Stimulated activated naive B cell treated with anti-CD40 and anti-IgM and Interleukin-4, amounts not matched to agents 10 μg/mL and 1 μg/mL and 100 μg/mL, for 72 hours (primary cell): ENCODE results near the gene KRTAP5-11.
"Not testable (repeated sequence)": the region's sequence is repeated elsewhere in the genome, so short reads cannot be mapped to it uniquely, and the experiment has no call there.

ENCODE experiments used
- ATAC-seq, 2 donors: fragments of 150-1000 bp; cut with Tn5 transposase; replicated peaks; 2 replicates each; pipeline ENCODE4 v1.10.0; 2021; ENCODE audit warnings: moderate library complexity in 1 of 2
- DNase-seq: peaks from one replicate; pipeline ENCODE4 v3.0.0; 2021
- H3K27ac Mint-ChIP-seq: one replicate; pipeline ENCODE4 v1.8.0; 2022; ENCODE audit warnings: mild to moderate bottlenecking, mixed read lengths
- H3K27me3 Mint-ChIP-seq, 2 donors: one replicate each; pipeline ENCODE4 v1.8.0; 2022; ENCODE audit warnings: mixed read lengths in 2 of 2
- H3K36me3 Mint-ChIP-seq, 2 donors: one replicate each; pipeline ENCODE4 v1.8.0; 2022; ENCODE audit warnings: mixed read lengths in 2 of 2, mild to moderate bottlenecking in 1 of 2
- H3K4me1 Mint-ChIP-seq, 2 donors: one replicate each; pipeline ENCODE4 v1.8.0; 2022; ENCODE audit warnings: mixed read lengths in 2 of 2, mild to moderate bottlenecking in 1 of 2
- H3K4me3 Mint-ChIP-seq, 2 donors: one replicate each; pipeline ENCODE4 v1.8.0; 2022; ENCODE audit warnings: mild to moderate bottlenecking in 2 of 2, mixed read lengths in 2 of 2, moderate library complexity in 1 of 2
- H3K9me3 Mint-ChIP-seq, 2 donors: one replicate each; pipeline ENCODE4 v1.8.0; 2022; ENCODE audit warnings: mixed read lengths in 2 of 2, mild to moderate bottlenecking in 1 of 2

Gene KRTAP5-11

DNA sequence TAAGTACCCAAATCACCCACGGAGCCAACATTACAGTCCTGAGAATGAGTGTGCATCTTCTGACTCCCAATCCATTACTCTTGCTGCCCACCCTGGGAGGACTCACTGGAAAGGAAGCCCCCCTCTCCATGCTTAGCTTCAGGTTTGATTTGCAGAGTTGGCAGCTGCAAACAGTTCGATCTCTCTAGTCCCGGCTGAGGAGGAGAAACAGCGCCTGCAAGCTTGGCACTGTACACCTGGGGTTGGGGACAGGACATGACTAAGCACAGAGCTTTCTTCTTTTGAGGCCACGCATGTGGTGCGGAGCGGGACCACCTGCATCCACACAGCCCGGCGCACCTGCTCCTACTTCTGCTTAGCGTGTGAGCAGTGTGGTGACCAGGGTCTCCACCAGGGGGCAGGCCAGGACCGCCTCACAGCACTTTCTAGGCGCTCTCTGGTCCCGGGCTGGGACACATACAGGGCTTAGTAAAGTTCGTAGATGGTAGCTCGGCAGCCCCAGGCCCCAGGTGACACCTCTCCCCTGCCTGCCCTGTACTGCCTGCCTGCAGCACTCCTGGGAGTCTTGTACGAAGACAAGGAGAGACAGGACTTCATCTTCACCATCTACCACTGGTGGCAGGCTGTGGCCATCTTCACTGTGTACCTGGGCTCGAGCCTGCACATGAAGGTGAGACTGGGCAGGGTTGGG, 22.3 kb upstream of the KRTAP5-11 start:
- peak; percentile 33 for DNase-seq
- not testable (repeated sequence) for H3K9me3 Mint-ChIP-seq, H3K4me3 Mint-ChIP-seq, ATAC-seq, H3K36me3 Mint-ChIP-seq
- Mint-ChIP-seq H3K27me3 (peaks cover 59 to 74% of the 10 kb centered on the region in 2 donors), H3K27ac (peak overlapping the region; percentile 51), H3K4me1 (peaks cover 15 to 20% of the 10 kb centered on the region in 2 donors)

DNA sequence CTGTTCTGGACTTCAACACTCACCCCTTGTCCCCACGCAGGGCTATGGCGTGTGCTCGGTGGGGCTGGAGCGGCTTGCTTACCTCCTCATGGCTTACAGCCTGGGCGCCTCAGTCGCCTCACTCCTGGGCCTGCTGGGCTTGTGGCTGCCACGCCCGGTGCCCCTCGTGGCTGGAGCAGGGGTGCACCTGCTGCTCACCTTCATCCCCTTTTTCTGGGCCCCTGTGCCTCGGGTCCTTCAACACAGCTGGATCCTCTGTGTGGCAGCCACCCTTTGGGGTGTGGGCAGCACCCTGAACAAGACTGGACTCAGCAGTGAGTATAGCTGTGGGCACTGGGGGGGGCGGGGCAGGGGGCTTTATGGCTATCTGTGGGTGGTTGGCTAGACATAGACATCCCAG, 20.5 kb upstream of the KRTAP5-11 start:
- DNase-seq, H3K4me3 Mint-ChIP-seq, H3K27ac Mint-ChIP-seq, H3K36me3 Mint-ChIP-seq, H3K9me3 Mint-ChIP-seq, ATAC-seq: not testable (repeated sequence)
- Mint-ChIP-seq H3K4me1 (peaks cover 15 to 20% of the 10 kb centered on the region in 2 donors), H3K27me3 (peaks cover 56 to 63% of the 10 kb centered on the region in 2 donors)

DNA sequence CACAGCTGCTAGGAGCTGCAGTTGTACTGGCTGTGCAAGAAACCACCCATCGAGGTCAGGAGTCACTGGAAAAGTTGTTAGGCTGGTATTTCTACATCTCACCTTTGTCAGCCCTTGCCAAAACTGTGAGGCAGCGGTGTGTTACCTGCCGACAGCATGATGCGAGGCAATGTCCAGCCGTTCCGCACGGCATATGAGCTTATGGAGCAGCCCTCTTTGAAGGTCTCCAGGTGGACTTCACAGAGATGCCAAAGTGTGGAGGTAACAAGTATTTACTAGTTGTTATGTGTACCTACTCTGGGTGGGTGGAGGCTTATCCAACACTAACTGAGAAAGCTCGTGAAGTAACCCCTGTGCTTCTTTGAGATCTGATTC, 6.9 kb upstream of the KRTAP5-11 start:
- not testable (repeated sequence) for ATAC-seq, H3K36me3 Mint-ChIP-seq, H3K27ac Mint-ChIP-seq, DNase-seq, H3K4me3 Mint-ChIP-seq, H3K9me3 Mint-ChIP-seq, H3K4me1 Mint-ChIP-seq
- peaks cover 7 to 16% of the 10 kb centered on the region in 2 donors for H3K27me3 Mint-ChIP-seq

DNA sequence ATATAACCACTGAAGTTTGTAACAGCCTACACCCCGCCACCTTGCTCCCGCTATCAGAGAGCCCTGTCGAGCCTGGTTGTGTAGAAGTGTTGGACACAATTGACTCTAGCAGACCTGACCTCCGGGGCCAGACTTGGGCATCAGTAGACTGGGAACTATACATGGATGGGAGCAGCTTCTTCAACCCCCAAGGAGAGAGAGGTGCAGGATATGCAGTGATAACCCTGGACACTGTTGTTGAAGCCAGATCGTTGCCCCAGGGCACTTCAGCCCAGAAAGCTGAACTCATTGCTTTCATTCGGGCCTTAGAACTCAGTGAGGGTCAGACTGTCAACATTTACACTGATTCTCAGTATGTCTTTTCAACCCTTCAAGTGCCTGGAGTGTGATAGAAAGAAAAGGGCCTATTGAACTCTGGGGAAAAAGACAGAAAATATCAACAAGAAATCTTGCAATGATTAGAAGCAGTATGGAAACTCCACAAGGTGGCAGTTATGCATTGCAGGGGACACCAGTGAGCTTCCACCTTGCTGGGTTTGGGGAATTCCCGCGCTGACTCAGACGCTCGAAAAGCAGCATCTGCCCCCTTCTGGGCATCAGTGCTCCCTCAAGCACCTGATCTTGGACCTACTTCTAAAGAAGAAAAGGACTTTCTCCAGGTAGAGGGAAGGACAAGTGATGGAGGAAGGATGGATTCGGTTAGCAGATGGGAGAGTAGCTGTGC, 6.3 kb upstream of the KRTAP5-11 start:
- not testable (repeated sequence) for H3K36me3 Mint-ChIP-seq, H3K4me1 Mint-ChIP-seq, H3K9me3 Mint-ChIP-seq, H3K4me3 Mint-ChIP-seq, ATAC-seq, H3K27ac Mint-ChIP-seq
- peaks cover 13 to 20% of the 10 kb centered on the region in 2 donors for H3K27me3 Mint-ChIP-seq
- DNase-seq, result peak; percentile 65

DNA sequence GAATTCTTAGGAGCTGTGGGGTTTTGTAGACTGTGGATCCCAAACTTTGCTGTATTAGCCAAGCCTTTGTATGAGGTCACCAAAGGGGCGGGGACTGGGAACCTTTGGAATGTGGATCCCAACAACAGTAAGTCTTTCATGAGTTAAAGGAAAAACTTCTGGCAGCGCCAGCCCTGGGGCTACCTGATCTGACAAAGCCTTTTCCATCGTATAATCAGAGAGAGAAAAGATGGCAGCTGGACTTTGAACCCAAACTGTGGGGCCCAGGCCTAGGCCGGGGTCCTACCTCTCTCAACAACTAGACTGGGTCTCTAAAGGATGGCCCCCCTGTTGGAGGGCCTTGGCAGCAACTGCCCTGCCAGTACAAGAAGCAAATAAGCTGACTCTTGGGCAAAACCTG, 5.6 kb upstream of the KRTAP5-11 start:
- H3K9me3 Mint-ChIP-seq, ATAC-seq, H3K36me3 Mint-ChIP-seq, DNase-seq, H3K4me3 Mint-ChIP-seq, H3K27ac Mint-ChIP-seq, H3K4me1 Mint-ChIP-seq: not testable (repeated sequence)
- peaks cover 18% of the 10 kb centered on the region in 2 donors for H3K27me3 Mint-ChIP-seq

DNA sequence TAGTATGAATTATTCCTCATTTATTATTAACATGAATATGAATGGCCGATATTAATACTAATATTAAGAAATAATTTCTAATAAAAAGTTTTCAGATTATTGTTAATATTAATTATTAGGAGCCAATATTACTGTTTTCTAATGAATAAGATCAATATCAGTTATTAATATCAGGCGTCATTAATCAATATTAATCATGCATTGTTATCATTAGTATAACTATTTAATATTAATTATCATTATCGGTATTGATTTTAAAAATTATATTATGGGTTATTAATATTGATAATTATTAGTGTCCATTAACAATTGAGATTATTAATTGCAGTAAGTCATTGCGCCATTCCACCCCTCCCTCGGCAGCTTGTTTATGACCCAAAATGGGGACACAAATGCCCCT, 3.0 kb upstream of the KRTAP5-11 start:
- H3K4me1 Mint-ChIP-seq, H3K9me3 Mint-ChIP-seq, H3K27ac Mint-ChIP-seq, H3K4me3 Mint-ChIP-seq, ATAC-seq, DNase-seq, H3K36me3 Mint-ChIP-seq: not testable (repeated sequence)
- peaks cover 34 to 41% of the 10 kb centered on the region in 2 donors for H3K27me3 Mint-ChIP-seq

DNA sequence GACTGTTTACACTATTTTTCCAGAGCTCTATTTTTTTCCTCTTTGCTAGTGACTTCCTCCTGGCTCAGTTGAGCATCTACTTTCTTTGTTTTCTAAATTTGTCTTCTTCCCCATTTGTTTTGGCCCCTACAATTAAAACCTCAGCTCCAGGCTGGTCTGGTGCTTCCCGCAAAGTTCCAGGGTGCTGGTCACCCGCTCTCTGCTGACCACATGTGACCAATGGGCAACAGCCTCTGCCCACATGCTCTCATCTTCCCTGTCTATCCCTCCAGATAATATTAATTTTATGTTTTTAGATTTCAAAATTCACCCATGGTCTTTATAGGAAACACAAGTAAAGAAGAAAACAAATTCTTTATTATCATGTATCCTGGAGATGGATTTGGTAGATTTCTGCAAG, 294 bp upstream of the KRTAP5-11 start:
- H3K36me3 Mint-ChIP-seq, H3K27ac Mint-ChIP-seq: not testable (repeated sequence)

DNA sequence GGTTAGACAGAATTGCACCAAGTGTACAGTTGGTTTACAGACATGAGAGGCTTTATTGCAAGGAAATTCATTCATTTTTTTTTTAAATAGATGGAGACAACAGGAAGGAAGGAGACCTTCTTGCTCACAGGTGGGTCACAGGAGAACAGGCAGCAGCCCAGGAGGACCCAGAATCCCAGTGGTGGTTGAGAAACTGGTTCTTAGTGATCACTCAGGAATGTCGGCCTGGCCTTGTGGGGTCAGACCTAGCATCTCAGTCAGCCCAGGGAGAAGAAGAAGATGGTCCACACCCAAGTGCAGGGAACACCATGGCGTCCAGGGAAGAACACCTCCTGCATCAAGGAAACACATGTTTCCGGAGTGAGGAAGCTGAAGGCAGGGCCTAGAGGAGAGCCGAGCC, 849 bp downstream of the KRTAP5-11 start:
- H3K27me3 Mint-ChIP-seq, result peaks cover 40 to 49% of the 10 kb centered on the region in 2 donors
- H3K4me3 Mint-ChIP-seq, result no peak overlapping the region
- no peak for DNase-seq
- no peak overlapping the region for H3K27ac Mint-ChIP-seq
- H3K36me3 Mint-ChIP-seq, result no peaks in the 10 kb centered on the region
- H3K9me3 Mint-ChIP-seq, result no peaks in the 10 kb centered on the region
- ATAC-seq, result no peak
- H3K4me1 Mint-ChIP-seq, result peaks cover 3 to 7% of the 10 kb centered on the region in 2 donors

More for the DNA sequence above, 294 bp upstream of the KRTAP5-11 start:
- not testable (repeated sequence) for H3K4me1 Mint-ChIP-seq, H3K4me3 Mint-ChIP-seq, ATAC-seq, DNase-seq, H3K9me3 Mint-ChIP-seq
- peaks cover 40 to 49% of the 10 kb centered on the region in 2 donors for H3K27me3 Mint-ChIP-seq

DNA sequence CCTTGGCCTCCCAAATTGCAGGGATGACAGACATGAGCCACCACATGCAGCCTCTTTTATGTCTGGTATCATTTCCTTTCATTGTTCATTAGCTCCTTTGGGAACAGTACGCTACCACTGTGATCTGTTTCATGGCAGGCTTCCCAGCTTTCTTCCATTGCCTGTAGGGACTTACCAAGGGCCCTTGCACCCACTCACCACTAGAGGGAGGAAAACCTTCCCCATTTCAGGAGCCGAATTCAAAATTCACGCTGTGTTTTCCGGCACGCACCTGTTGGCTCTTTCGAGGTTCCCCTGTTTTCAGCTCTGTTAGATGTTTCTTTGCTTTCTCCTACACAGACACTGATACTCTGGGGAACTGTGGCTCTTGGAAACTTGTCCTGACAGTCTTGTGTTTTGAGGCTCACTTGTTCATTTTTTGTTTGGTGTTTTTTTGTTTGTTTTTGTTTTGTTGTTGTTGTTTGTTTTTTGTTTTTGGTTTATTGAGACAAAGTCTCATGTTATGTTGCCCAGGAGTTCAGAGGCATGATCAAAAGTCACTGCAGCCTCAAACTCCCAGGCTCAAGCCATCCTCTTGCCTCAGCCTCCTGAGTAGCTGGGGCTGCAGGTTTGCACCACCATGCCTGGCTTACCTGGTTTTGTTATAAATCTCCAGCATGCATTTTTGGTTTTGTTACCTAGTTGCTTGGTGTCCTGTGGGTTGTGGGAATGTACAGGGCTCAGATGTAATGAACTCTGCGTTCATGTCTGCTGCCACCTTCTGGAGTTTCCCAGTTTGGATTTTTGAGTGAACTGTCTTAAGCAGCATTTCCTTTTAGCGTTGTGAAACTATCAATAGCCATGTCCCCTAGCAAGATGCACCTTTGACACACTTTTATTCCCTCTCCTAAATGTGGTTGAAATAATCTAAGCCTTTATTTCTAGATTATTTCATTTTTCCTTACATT, 2.3 kb downstream of the KRTAP5-11 start:
- no peaks in the 10 kb centered on the region for H3K36me3 Mint-ChIP-seq
- ATAC-seq, result peak; percentile 51 to 62

DNA sequence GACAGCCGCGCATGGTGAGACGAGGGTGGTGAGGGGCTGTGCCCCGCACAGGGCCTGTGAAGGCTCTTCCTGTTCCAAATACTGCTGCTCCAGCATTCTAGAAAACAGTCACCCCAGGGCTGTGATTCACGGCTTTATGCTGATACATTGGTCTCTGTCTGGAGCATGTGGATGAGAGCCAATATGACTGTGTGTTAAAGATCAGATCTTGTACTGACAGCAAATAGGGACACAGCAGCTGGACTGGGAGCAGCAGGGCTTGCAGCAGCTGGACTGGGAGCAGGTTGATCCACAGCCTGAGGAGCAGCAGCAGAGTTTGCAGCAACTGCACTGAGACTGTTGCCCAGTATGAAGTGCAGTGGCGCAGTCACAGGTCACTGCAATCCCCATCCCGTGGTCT, 3.2 kb downstream of the KRTAP5-11 start:
- not testable (repeated sequence) for H3K27ac Mint-ChIP-seq, H3K4me1 Mint-ChIP-seq, H3K36me3 Mint-ChIP-seq, ATAC-seq, H3K4me3 Mint-ChIP-seq, H3K9me3 Mint-ChIP-seq, DNase-seq
- H3K27me3 Mint-ChIP-seq, result peaks cover 27 to 42% of the 10 kb centered on the region in 2 donors

More for the DNA sequence above, 2.3 kb downstream of the KRTAP5-11 start:
- H3K27ac Mint-ChIP-seq, result no peak overlapping the region
- H3K27me3 Mint-ChIP-seq, result peaks cover 33 to 49% of the 10 kb centered on the region in 2 donors
- H3K4me3 Mint-ChIP-seq, result no peak overlapping the region
- no peak for DNase-seq
- peaks cover 3 to 7% of the 10 kb centered on the region in 2 donors for H3K4me1 Mint-ChIP-seq
- no peaks in the 10 kb centered on the region for H3K9me3 Mint-ChIP-seq

DNA sequence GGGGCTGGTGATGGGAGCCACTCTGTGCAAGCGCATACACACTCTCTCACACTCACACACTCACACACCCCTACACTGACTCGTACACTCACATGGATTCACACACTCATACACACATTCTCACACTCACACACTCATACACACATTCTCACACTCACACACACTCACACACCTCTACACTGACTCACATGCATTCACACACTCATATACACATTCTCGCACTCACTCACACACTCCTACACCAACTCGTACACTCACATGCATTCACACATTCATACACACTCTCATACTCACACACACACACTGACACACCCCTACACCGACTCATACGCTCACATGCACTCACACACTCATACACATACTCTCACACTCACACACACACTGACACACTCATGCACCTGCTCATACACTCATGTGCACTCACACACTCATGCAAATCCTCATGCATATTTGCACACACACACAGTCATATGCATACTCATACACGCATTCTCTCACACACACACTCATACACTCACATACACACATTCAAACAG, 5.1 kb downstream of the KRTAP5-11 start:
- Mint-ChIP-seq H3K9me3 (no peaks in the 10 kb centered on the region), H3K4me1 (peaks cover 3 to 7% of the 10 kb centered on the region in 2 donors), H3K4me3 (no peak overlapping the region), H3K27ac (no peak overlapping the region), H3K36me3 (no peaks in the 10 kb centered on the region), H3K27me3 (peaks cover 20 to 27% of the 10 kb centered on the region in 2 donors)
- no peak for DNase-seq
- ATAC-seq, result no peak

DNA sequence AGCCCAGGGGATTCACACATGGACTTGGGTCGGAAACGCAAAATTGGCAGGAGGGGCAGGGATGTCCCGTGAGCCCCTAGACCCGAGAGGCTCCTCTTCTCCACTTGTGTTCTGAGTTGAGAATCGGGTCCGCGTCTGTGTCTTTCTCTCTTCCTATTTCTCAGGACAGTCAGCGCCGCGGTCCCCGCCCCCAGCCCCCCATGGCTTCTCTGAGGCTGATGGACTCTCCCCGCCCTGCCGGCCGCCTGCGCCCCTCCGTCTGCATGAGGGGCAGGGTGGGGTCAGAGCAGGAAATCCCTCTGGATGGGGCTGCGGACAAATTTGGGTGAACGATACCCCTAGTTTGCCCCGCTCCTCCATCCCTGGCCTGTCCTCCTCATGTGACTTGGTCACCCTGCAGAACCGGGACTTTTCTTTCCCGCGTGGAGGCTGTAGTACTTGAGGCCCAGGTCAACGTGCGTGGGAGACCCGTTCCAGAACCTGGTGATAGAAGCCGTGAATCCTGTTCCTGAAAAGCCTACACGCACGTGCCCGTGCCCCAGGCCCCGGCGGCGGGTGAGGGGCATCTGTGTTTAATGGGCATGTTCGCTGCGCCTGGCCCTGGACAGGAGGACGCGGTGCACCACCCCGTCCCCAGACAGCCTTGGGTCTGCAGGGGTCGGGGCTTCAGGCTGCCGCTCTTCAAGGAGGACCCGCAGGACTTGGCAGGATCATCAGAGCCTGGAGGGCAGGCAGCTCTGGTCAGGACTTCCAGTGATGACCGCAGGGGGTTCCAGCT, 5.8 kb downstream of the KRTAP5-11 start:
- H3K4me3 Mint-ChIP-seq, H3K36me3 Mint-ChIP-seq: not testable (repeated sequence)
- peaks cover 18 to 26% of the 10 kb centered on the region in 2 donors for H3K27me3 Mint-ChIP-seq

DNA sequence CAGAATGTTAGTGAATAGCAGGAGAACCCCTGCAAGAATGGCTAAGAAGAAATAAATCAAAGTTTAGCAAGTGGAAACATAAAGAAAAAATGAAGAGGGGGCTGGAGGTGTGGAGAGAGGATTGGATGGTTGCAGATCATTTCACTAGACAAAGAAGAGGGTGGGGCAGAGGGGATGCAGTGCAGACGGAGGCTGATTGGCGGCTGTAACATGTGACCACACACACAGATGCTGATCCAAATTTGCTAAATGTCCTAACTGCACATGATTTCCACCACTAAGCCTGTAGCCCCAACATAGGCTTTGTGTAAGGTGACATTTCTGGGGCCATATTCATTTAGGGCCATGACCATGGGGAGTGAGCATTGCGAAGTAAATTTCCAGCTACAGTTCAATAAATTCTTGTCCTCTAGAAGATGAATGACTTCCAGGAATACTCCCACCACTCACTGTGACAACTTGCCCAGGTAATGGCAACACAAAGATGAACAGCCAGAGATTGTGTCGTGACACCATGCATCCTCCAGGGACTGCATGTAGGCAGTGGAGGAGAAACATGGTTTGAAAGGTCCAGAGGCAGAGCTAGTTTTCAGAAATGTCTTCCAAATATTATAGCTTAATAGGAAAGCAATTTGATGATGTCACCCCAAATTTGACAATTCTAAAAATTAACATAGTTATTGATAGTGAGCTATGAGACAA, 6.8 kb downstream of the KRTAP5-11 start:
- DNase-seq (no peak), ATAC-seq (no peak)
- H3K27ac Mint-ChIP-seq, result no peak overlapping the region
- no peak overlapping the region for H3K4me3 Mint-ChIP-seq
- H3K27me3 Mint-ChIP-seq, result peaks cover 11 to 18% of the 10 kb centered on the region in 2 donors
- no peaks in the 10 kb centered on the region for H3K36me3 Mint-ChIP-seq
- no peaks in the 10 kb centered on the region for H3K9me3 Mint-ChIP-seq
- peaks cover under 1 to 5% of the 10 kb centered on the region in 2 donors for H3K4me1 Mint-ChIP-seq

More for the DNA sequence above, 5.8 kb downstream of the KRTAP5-11 start:
- H3K27ac Mint-ChIP-seq, DNase-seq, ATAC-seq, H3K9me3 Mint-ChIP-seq, H3K4me1 Mint-ChIP-seq: not testable (repeated sequence)
